Kidney glomerular epithelial cell (primary cell): ENCODE measurements around the gene TP53I11.
A peak's percentile ranks its signal among the peaks of the same experiment; 100 is the strongest.

Experiments used
- DNase-seq: peaks from one replicate; lab custom pipeline; 2025; lab: John Stamatoyannopoulos, UW

Gene TP53I11

GRCh38 chr11:44978274-44978960, 27.7 kb upstream of the TP53I11 start:
- no peak for DNase-seq

GRCh38 chr11:44977493-44977984, 26.9 kb upstream of the TP53I11 start:
- DNase-seq: no peak

- no peak for DNase-seq
These were observed 25.9 kb upstream of the TP53I11 start for GRCh38 chr11:44976576-44976975.

GRCh38 chr11:44974402-44975000, 23.8 kb upstream of the TP53I11 start:
- no peak for DNase-seq

GRCh38 chr11:44973632-44974401, 23.1 kb upstream of the TP53I11 start:
- DNase-seq: no peak

GRCh38 chr11:44972746-44973435, 22.2 kb upstream of the TP53I11 start:
- DNase-seq: no peak

- DNase-seq: no peak
These were observed 20.5 kb upstream of the TP53I11 start for GRCh38 chr11:44971185-44971584.

- DNase-seq: no peak
These were observed 19.6 kb upstream of the TP53I11 start for GRCh38 chr11:44970293-44970692.

- DNase-seq: no peak
These were observed 19.1 kb upstream of the TP53I11 start for GRCh38 chr11:44969651-44970252.

GRCh38 chr11:44968510-44968909, 17.8 kb upstream of the TP53I11 start:
- no peak for DNase-seq

- no peak for DNase-seq
These were observed 17.3 kb upstream of the TP53I11 start for GRCh38 chr11:44967930-44968496.

- no peak for DNase-seq
These were observed 16.0 kb upstream of the TP53I11 start for GRCh38 chr11:44966694-44967093.

GRCh38 chr11:44964526-44965209, 14.0 kb upstream of the TP53I11 start:
- DNase-seq: no peak

- DNase-seq: no peak
These were observed 13.3 kb upstream of the TP53I11 start for GRCh38 chr11:44963948-44964347.

GRCh38 chr11:44963136-44963535, 12.5 kb upstream of the TP53I11 start:
- no peak for DNase-seq

GRCh38 chr11:44962464-44962863, 11.8 kb upstream of the TP53I11 start:
- no peak for DNase-seq

GRCh38 chr11:44960200-44960845, 9.6 kb upstream of the TP53I11 start:
- peak; percentile 19 for DNase-seq

GRCh38 chr11:44959064-44959463, 8.4 kb upstream of the TP53I11 start:
- DNase-seq: no peak

GRCh38 chr11:44957776-44958564, 7.3 kb upstream of the TP53I11 start:
- no peak for DNase-seq
